Muscle layer of duodenum (tissue), 2 donors: ENCODE results near the gene TMEM217.

Experiments used
- H3K27ac ChIP-seq: one replicate; pipeline ENCODE4 v1.7.0; 2013; ENCODE audit warnings: mild to moderate bottlenecking, low read length
- H3K27me3 ChIP-seq: one replicate; pipeline ENCODE4 v1.7.0; 2013; ENCODE audit warnings: low read depth, mild to moderate bottlenecking, control low read depth, low read length
- H3K36me3 ChIP-seq, 2 donors: one replicate each; pipeline ENCODE4 v1.7.0; 2013; ENCODE audit warnings: low read length in 2 of 2, control low read depth in 1 of 2, mild to moderate bottlenecking in 1 of 2; ENCODE audit not compliant: insufficient read depth in 2 of 2, control insufficient read depth in 1 of 2
- H3K4me1 ChIP-seq, 2 donors: one replicate each; pipeline ENCODE4 v1.7.0; 2013; ENCODE audit warnings: low read length in 2 of 2, mild to moderate bottlenecking in 2 of 2, control low read depth in 1 of 2, moderate library complexity in 1 of 2; ENCODE audit not compliant: insufficient read depth in 2 of 2, control insufficient read depth in 1 of 2
- H3K4me3 ChIP-seq, 2 donors: one replicate each; pipeline ENCODE4 v1.7.0; 2013; ENCODE audit warnings: low read length in 2 of 2, low read depth in 1 of 2, mild to moderate bottlenecking in 1 of 2
- H3K9me3 ChIP-seq, 2 donors: one replicate each; pipeline ENCODE4 v1.7.0; 2013; ENCODE audit warnings: low read length in 2 of 2, control low read depth in 1 of 2, mild to moderate bottlenecking in 1 of 2; ENCODE audit not compliant: control insufficient read depth in 1 of 2
- donor health status: healthy.

TMEM217 gene

GRCh38 chr6:37209461-37210205, 48.3 kb downstream of the TMEM217 start:
- Histone ChIP-seq H3K27ac (no peak overlapping the region), H3K4me1 (no peaks in the 10 kb centered on the region), H3K36me3 (no peaks in the 10 kb centered on the region), H3K9me3 (no peaks in the 10 kb centered on the region), H3K4me3 (no peak overlapping the region), H3K27me3 (no peaks in the 10 kb centered on the region)

GRCh38 chr6:37208793-37209192, 49.2 kb downstream of the TMEM217 start:
- Histone ChIP-seq H3K4me3 (no peak overlapping the region), H3K9me3 (no peaks in the 10 kb centered on the region), H3K27me3 (no peaks in the 10 kb centered on the region), H3K27ac (no peak overlapping the region), H3K36me3 (no peaks in the 10 kb centered on the region), H3K4me1 (no peaks in the 10 kb centered on the region)

GRCh38 chr6:37207903-37208456, 50.0 kb downstream of the TMEM217 start:
- Histone ChIP-seq H3K27me3 (no peaks in the 10 kb centered on the region), H3K36me3 (no peaks in the 10 kb centered on the region), H3K9me3 (no peaks in the 10 kb centered on the region), H3K4me1 (no peaks in the 10 kb centered on the region), H3K4me3 (no peak overlapping the region), H3K27ac (no peak overlapping the region)

- Histone ChIP-seq H3K27me3 (no peaks in the 10 kb centered on the region), H3K9me3 (no peaks in the 10 kb centered on the region), H3K4me1 (no peaks in the 10 kb centered on the region), H3K27ac (no peak overlapping the region), H3K4me3 (no peak overlapping the region), H3K36me3 (no peaks in the 10 kb centered on the region)
Observed at GRCh38 chr6:37206622-37207021, 51.3 kb downstream of the TMEM217 start.

- H3K4me1 ChIP-seq, result no peaks in the 10 kb centered on the region
Observed at GRCh38 chr6:37205997-37206340, 52.0 kb downstream of the TMEM217 start.

GRCh38 chr6:37205175-37205996, 52.6 kb downstream of the TMEM217 start:
- Histone ChIP-seq H3K27me3 (no peaks in the 10 kb centered on the region), H3K9me3 (no peaks in the 10 kb centered on the region), H3K36me3 (no peaks in the 10 kb centered on the region), H3K4me3 (no peak overlapping the region), H3K4me1 (no peaks in the 10 kb centered on the region), H3K27ac (no peak overlapping the region)

More at GRCh38 chr6:37205997-37206340, 52.0 kb downstream of the TMEM217 start:
- Histone ChIP-seq H3K27me3 (no peaks in the 10 kb centered on the region), H3K36me3 (no peaks in the 10 kb centered on the region), H3K27ac (no peak overlapping the region), H3K4me3 (no peak overlapping the region), H3K9me3 (no peaks in the 10 kb centered on the region)

GRCh38 chr6:37204014-37204751, 53.8 kb downstream of the TMEM217 start:
- Histone ChIP-seq H3K4me3 (peak overlapping the region in 1 of 2 donors; percentile 13), H3K27me3 (no peaks in the 10 kb centered on the region), H3K4me1 (no peaks in the 10 kb centered on the region), H3K27ac (no peak overlapping the region), H3K36me3 (no peaks in the 10 kb centered on the region), H3K9me3 (no peaks in the 10 kb centered on the region)

- no peak overlapping the region for H3K27ac ChIP-seq
- H3K4me1 ChIP-seq, result no peaks in the 10 kb centered on the region
Observed at GRCh38 chr6:37202788-37203491, 55.0 kb downstream of the TMEM217 start.

GRCh38 chr6:37201726-37202125, 56.2 kb downstream of the TMEM217 start:
- Histone ChIP-seq H3K36me3 (no peaks in the 10 kb centered on the region), H3K27ac (no peak overlapping the region), H3K4me1 (no peaks in the 10 kb centered on the region), H3K27me3 (no peaks in the 10 kb centered on the region), H3K4me3 (no peak overlapping the region), H3K9me3 (no peaks in the 10 kb centered on the region)

More at GRCh38 chr6:37202788-37203491, 55.0 kb downstream of the TMEM217 start:
- Histone ChIP-seq H3K27me3 (no peaks in the 10 kb centered on the region), H3K9me3 (no peaks in the 10 kb centered on the region), H3K4me3 (no peak overlapping the region), H3K36me3 (no peaks in the 10 kb centered on the region)

GRCh38 chr6:37200085-37200484, 57.9 kb downstream of the TMEM217 start:
- Histone ChIP-seq H3K36me3 (no peaks in the 10 kb centered on the region), H3K27ac (no peak overlapping the region), H3K4me3 (no peak overlapping the region), H3K27me3 (no peaks in the 10 kb centered on the region), H3K4me1 (no peaks in the 10 kb centered on the region), H3K9me3 (no peaks in the 10 kb centered on the region)
